Heart left ventricle (tissue), 16 donors: ENCODE measurements around the gene CTNNA3. TPM values are rescaled to one million over a fixed set of nuclear protein-coding genes. Genes with fewer than 3 reads are reported as not detected.

Experiments used
- ATAC-seq, 4 donors: fragments of 200-7000 bp; cut with Tn5 transposase; one replicate each; pipeline ENCODE4 v1.9.1; 2020 to 2022; ENCODE audit warnings: moderate library complexity in 4 of 4, mild to moderate bottlenecking in 3 of 4, moderate number of reproducible peaks in 1 of 4
- DNase-seq, 5 donors: peaks; one replicate each; pipeline ENCODE4 v3.0.0-alpha.2; 2020
- H3K27ac ChIP-seq, 12 donors: fragments of 200-600 bp; sonication (generic) in 4 of 12; one replicate each; pipeline versions ENCODE4 v1.5.0 to v1.8.0; 2016 to 2022; ENCODE audit warnings: mild to moderate bottlenecking in 2 of 12
- H3K27me3 ChIP-seq, 9 donors: fragments of 200-600 bp; sonication (generic) in 2 of 9; one replicate each; pipeline versions ENCODE4 v1.5.1 to v1.8.0; 2016 to 2022; ENCODE audit warnings: mild to moderate bottlenecking in 3 of 9
- H3K36me3 ChIP-seq, 9 donors: fragments of 200-600 bp; sonication (generic) in 2 of 9; one replicate each; pipeline versions ENCODE4 v1.5.0 to v1.8.0; 2018 to 2022; ENCODE audit warnings: mild to moderate bottlenecking in 2 of 9
- H3K4me1 ChIP-seq, 12 donors: fragments of 200-600 bp; sonication (generic) in 4 of 12; one replicate each; pipeline versions ENCODE4 v1.5.0 to v1.8.0; 2016 to 2022; ENCODE audit warnings: mild to moderate bottlenecking in 3 of 12
- H3K4me3 ChIP-seq, 12 donors: fragments of 200-600 bp; sonication (generic) in 4 of 12; one replicate each; pipeline versions ENCODE4 v1.5.0 to v1.8.0; 2017 to 2022; ENCODE audit warnings: mild to moderate bottlenecking in 9 of 12, moderate library complexity in 4 of 12
- H3K9me3 ChIP-seq, 12 donors: fragments of 200-600 bp; sonication (generic) in 4 of 12; one replicate each; pipeline versions ENCODE4 v1.5.0 to v1.8.0; 2016 to 2022; ENCODE audit warnings: mild to moderate bottlenecking in 1 of 12
- CTCF ChIP-seq, 12 donors: fragments of 200-600 bp; sonication (generic) in 4 of 12; IDR thresholded peaks; one replicate each; pipeline versions ENCODE4 v1.5.0 to v1.8.0; 2018 to 2022; ENCODE audit warnings: antibody characterized with exemption in 12 of 12, mild to moderate bottlenecking in 5 of 12
- POLR2A ChIP-seq, 2 donors: fragments of 450-650 bp; IDR thresholded peaks; one replicate each; pipeline ENCODE4 v1.6.1; 2017; ENCODE audit warnings: antibody characterized with exemption in 2 of 2, mild to moderate bottlenecking in 2 of 2, moderate library complexity in 2 of 2
- WGBS, 4 donors: extraction: QIAGEN DNeasy Blood & Tissue Kit in 2 of 4; methylation state at CpG; one replicate each; pipeline versions ENCODE4 v1.1.5 to v1.1.7; 2013 to 2018; 5-methylcytosine and 5-hydroxymethylcytosine counted together
- intact Hi-C, 10 donors: fragments of 100-400 bp; cut with DNase I; formaldehyde crosslinking; loops; one replicate each; pipeline versions ENCODE4 v1.11.1 to v1.14.2; 2022
- polyA plus RNA-seq, 2 donors: library from polyadenylated mRNA; stranded (reverse); fragments of 200-250 nt; gene quantifications; one replicate each; pipeline ENCODE4 v1.2.3, GENCODE V29; 2013
- total RNA-seq, 9 donors: library from RNA; depleted of rRNA in 2 of 9; stranded (reverse); fragments of >200 nt in 2 of 9; fragmentation: NEBNext Ultra II Directional in 3 of 9; extraction: Animal tissue kit (Norgen Biotek cat#: 25700) in 3 of 9; gene quantifications; one replicate each; pipeline versions ENCODE4 v1.1.0 to v1.2.4, GENCODE V29; 2016 to 2023
- donor health status: ischemic (EF 13 %, LVEDD 7.1; RV severe dilation, severe dysfunction).
- donor health status: healthy with polysubstance abuse.
- donor health status: DM: no; HTN: yes; CAD: no.
- donor health status: DM: no; HTN: no; CAD: no.
- donor health status: ischemic (EF 25% LVEDD 6.9; RV normal size, moderate dysfunction).
- donor health status: ischemic (EF 25% LVEDD 5.7; RV mildly dilated, moderate dysfunction).
- donor health status: healthy.
- donor health status: DM: yes; HTN: yes; CAD: no.
- donor health status: ischemic (EF 35%, LVEDD 5.7; RV mildly dilated, moderate dysfunction).
- donor health status: nonischemic (EF 11% LVEDD 7.7; RV severe dilation, severe dysfunction).
- donor health status: DM: yes; HTN: yes; CAD: no.
- donor health status: PGD.
- donor health status: ischemic (EF 29% LVEDD 5.4; RV normal size, mild dysfunction).
- donor health status: nonischemic (EF 23%, LVEDD 6.1; RV moderate dilation, normal function).

Gene CTNNA3
- total and polyA plus RNA-seq, 11 donors, result 4.8 to 200 (median 99.0) TPM

- Histone ChIP-seq H3K36me3 (no peaks in the 10 kb centered on the region), H3K9me3 (no peaks in the 10 kb centered on the region), H3K27ac (no peak overlapping the region), H3K4me3 (no peak overlapping the region), H3K4me1 (peaks cover 0 to 7% (median 0%) of the 10 kb centered on the region in 12 donors), H3K27me3 (no peaks in the 10 kb centered on the region)
- DNase-seq, result no peak
- WGBS, 4 donors, result 67 to 80% (median 78%) methylated on average over 1 of the region's 1 CpG
- intact Hi-C loops, result loop anchor here in 1 of 10 donors (10.0 kb wide), 1 partner anchor 634 kb away; no protein-coding TSS in a partner anchor
- TF ChIP-seq POLR2A (IDR thresholded peaks at IDR 0.05), result no peak
- TF ChIP-seq CTCF (IDR thresholded peaks at IDR 0.05), result no peak
- ATAC-seq, result no peak
Measured at GRCh38 chr10:66301078-66301477, 1394.9 kb downstream of the CTNNA3 start.

GRCh38 chr10:66295602-66296001 lies 1400.4 kb downstream of the CTNNA3 start:
- Histone ChIP-seq H3K4me1 (peaks cover 0 to 13% (median 1%) of the 10 kb centered on the region in 12 donors), H3K9me3 (no peaks in the 10 kb centered on the region), H3K36me3 (no peaks in the 10 kb centered on the region), H3K27ac (no peak overlapping the region), H3K4me3 (no peak overlapping the region), H3K27me3 (no peaks in the 10 kb centered on the region)
- DNase-seq, result no peak
- 15 to 21% (median 19%) methylated on average over 3 of the region's 3 CpGs for WGBS, 4 donors
- intact Hi-C loops, result no loop called here
- TF ChIP-seq POLR2A (IDR thresholded peaks at IDR 0.05) (no peak), CTCF (IDR thresholded peaks at IDR 0.05) (no peak)
- peak in 3 of 4 donors; percentile 28 to 53 (median 42) for ATAC-seq

- intact Hi-C loops, result no loop called here
- H3K4me1 ChIP-seq, result peaks cover 0 to 13% (median 1%) of the 10 kb centered on the region in 12 donors
- no peak overlapping the region for H3K4me3 ChIP-seq
- no peak overlapping the region for H3K27ac ChIP-seq
- TF ChIP-seq CTCF (IDR thresholded peaks at IDR 0.05), result no peak
- no peak for TF ChIP-seq POLR2A (IDR thresholded peaks at IDR 0.05)
- no peaks in the 10 kb centered on the region for H3K9me3 ChIP-seq
- DNase-seq (no peak), ATAC-seq (no peak)
- 71 to 76% (median 74%) methylated on average over 3 of the region's 3 CpGs for WGBS, 4 donors
- H3K36me3 ChIP-seq, result no peaks in the 10 kb centered on the region
- no peaks in the 10 kb centered on the region for H3K27me3 ChIP-seq
Measured at GRCh38 chr10:66294538-66294937, 1401.5 kb downstream of the CTNNA3 start.

- ATAC-seq (no peak), DNase-seq (no peak)
- Histone ChIP-seq H3K27me3 (no peaks in the 10 kb centered on the region), H3K36me3 (no peaks in the 10 kb centered on the region), H3K27ac (no peak overlapping the region), H3K4me1 (peaks cover 0 to 13% (median 1%) of the 10 kb centered on the region in 12 donors), H3K4me3 (no peak overlapping the region), H3K9me3 (no peaks in the 10 kb centered on the region)
- TF ChIP-seq CTCF (IDR thresholded peaks at IDR 0.05) (no peak), POLR2A (IDR thresholded peaks at IDR 0.05) (no peak)
- intact Hi-C loops, result no loop called here
Measured at GRCh38 chr10:66292922-66293321, 1403.1 kb downstream of the CTNNA3 start.
